ENCODE measurements around the gene PFKP. TPM values are rescaled to one million over a fixed set of nuclear protein-coding genes. Genes with fewer than 3 reads are reported as not detected.

Gene PFKP
- 60.7 and 106 TPM in 2 replicates for total RNA-seq

GRCh38 chr10:3067118-3067858 is at the start of gene PFKP:
TSS of gene PFKP (plus strand) at chr10:3067548. CDS start at chr10:3067596, 48 bp downstream.

GRCh38 chr10:3172446-3173170 is 105.3 kb downstream of the PFKP start, which contains the start of gene PITRM1:
TSS of gene PITRM1 (minus strand) at chr10:3172782. CDS start at chr10:3172772, 10 bp downstream.

Other genes starting within 250 kb of the PFKP start
- gene PITRM1, start 105.2 kb downstream of the PFKP start, total RNA-seq, result 44.6 and 55.2 TPM in 2 replicates

All from pericardium fibroblast (primary cell).